Astrocyte of the cerebellum (primary cell): ENCODE measurements around the gene PIP5K1B.
"Not testable (repeated sequence)": the region's sequence is repeated elsewhere in the genome, so short reads cannot be mapped to it uniquely, and the experiment has no call there.

Experiments
- DNase-seq: peaks from one replicate; pipeline ENCODE4 v3.0.0-alpha.2; 2011; ENCODE audit warnings: low read depth
- H3K4me3 ChIP-seq: 2 replicates; pipeline ENCODE4 v1.5.1; 2011; ENCODE audit warnings: mild to moderate bottlenecking, low read depth, low read length, moderate library complexity
- CTCF ChIP-seq: IDR thresholded peaks from 2 replicates; pipeline ENCODE4 v1.5.1; 2012; ENCODE audit warnings: low read length, low read depth, moderate library complexity, mild to moderate bottlenecking; ENCODE audit errors: missing control alignments
- in situ Hi-C: cut with HindIII; loops from 2 replicates; pipeline ENCODE4 v1.10.0; 2017; ENCODE audit warnings: low sequenced_read_pairs

The PIP5K1B gene

GRCh38 chr9:68978501-68978900 is 273.5 kb downstream of the PIP5K1B start:
- TF ChIP-seq CTCF: no peak
- no peak for DNase-seq
- no peak overlapping the region for H3K4me3 ChIP-seq
- in situ Hi-C loops: loop anchor here (25.0 kb wide), 1 partner anchor 391 kb away; no protein-coding TSS in a partner anchor

DNA sequence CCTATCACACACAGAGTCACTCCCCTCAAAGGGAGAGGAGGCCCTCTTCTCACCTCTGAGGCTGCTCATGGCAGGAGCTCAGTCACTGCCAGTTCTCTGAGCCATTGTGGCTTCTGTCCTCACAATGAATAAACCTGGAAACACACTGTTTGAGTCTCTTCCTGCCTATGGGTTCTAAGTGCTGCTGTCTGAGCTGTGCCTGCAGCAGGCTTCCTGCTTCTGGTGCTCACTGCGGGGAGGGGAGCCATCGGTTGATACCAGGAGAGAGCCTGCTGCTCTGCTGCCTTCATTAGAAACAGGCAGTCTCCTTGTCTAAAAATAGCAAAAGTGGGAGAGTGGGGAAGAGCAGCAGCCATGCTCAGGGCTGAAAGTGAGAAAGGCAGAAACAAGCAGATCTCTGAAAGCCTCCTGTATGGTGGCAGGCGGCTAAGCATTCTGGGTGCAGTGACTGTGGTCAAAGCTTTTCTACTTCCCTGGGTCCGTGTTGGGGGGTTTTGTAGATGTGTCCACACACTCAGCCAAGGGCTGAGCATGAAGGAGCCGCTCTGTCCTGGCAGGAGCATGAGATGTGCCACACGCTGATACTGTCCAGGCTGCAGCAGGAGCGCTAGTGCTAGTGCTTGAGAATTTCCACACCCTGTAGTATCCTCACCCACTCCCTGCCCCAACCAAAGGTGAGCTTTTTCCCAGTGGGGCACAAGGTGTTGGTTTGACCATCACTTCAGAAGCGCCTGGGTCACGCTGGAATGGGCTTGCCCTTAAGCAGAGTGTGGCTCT is 274.7 kb downstream of the PIP5K1B start:
- no peak for TF ChIP-seq CTCF
- in situ Hi-C loops: loop anchor here (25.0 kb wide), 1 partner anchor 392 kb away; no protein-coding TSS in a partner anchor
- no peak for DNase-seq
- H3K4me3 ChIP-seq: no peak overlapping the region

DNA sequence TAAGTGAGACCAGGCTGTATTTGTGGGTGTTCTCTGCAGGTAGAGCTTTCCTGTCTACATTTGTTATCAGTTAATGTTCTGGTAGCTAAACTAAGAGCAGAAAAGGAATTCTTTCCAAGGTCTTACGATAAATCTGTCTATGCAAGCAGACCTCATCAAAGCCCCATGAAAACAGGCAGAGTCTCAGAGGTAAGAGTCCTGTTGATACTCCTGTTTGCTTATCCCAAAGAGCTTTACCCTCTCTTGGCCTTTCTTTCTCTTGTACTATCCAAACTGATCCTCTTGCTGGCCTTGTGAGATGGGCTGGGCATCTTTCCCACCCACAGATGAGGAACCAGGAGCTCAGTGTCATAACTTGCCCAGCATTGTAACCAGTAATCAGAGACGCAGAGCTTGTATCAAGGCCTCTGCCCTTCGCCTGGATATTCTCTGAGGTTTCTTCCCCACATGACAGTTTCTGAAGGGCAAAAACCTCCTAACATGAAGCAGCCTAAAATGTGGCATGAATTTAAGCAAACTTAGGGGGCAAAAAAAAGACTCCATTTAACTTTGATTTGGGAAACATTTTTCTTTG is 275.4 kb downstream of the PIP5K1B start:
- no peak for TF ChIP-seq CTCF
- H3K4me3 ChIP-seq: no peak overlapping the region
- in situ Hi-C loops: loop anchor here (25.0 kb wide), 1 partner anchor 393 kb away; no protein-coding TSS in a partner anchor
- no peak for DNase-seq

DNA sequence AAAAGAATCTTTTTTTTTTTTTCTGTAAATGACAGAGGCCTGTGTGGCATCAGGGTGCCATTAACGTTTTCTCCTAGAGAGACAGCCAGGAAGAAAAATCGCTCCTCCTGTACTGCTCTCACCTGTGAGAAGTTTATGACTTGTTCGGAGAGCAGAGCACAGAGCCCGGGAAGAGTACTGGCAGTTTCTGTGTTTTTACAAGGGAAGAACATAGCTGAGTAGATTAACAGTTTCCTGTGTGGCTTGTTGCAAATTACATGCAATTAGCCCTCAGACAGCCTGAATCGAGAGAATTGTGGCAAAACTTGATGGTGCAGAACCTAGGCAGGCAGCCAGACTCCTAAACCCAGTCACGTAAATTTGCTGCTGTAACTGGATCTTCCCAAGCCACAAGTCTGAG is 276.7 kb downstream of the PIP5K1B start:
- in situ Hi-C loops: loop anchor here (25.0 kb wide), 1 partner anchor 394 kb away; no protein-coding TSS in a partner anchor
- H3K4me3 ChIP-seq: no peak overlapping the region
- no peak for DNase-seq
- TF ChIP-seq CTCF: no peak

- DNase-seq: no peak
- in situ Hi-C loops: loop anchor here (25.0 kb wide), 1 partner anchor 396 kb away; no protein-coding TSS in a partner anchor
- no peak overlapping the region for H3K4me3 ChIP-seq
- no peak for TF ChIP-seq CTCF
Measured at GRCh38 chr9:68983008-68983411, 278.0 kb downstream of the PIP5K1B start.

DNA sequence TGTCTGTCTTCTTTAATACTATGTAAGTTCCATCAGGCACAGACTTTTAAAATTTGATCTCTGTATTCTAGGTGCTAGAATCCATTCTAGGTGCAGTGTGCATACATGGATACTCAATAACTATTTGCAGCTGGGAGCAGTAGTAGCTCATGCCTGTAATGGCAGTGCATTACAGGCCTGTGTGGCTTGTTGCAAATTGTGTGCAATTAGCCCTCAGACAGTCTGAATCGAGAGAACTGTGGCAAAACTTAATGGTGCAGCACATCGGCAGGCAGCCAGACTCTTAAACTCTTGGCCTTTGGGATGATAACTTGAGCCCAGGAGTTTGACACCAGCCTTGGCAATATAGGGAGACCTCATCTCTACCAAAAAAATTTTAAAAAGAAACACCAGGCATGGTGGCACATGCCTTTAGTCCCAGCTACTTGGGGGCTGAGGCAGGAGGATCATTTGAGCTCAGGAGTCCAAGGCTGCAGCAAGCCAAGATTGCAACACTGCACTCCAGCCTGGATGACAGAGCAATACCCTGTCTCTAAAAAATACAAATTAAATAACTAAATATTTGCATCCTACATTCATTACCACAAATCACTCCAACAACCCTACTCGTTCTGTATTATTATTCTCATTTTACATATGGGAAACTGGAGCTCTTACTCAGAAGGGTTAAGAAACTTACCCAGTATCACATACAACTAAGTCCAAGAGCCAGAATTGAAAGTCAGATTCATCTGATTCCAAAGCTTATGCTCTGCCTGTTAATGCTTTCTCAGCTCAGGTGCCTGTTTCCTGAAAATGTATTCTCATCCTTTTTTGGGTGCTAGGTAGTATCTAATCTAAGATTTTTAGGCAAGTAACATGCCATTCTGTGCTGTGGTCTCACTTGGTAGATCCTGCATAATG is 278.7 kb downstream of the PIP5K1B start:
- DNase-seq: no peak
- TF ChIP-seq CTCF: no peak
- in situ Hi-C loops: loop anchor here (25.0 kb wide), 1 partner anchor 396 kb away; no protein-coding TSS in a partner anchor
- no peak overlapping the region for H3K4me3 ChIP-seq

- not testable (repeated sequence) for DNase-seq, H3K4me3 ChIP-seq
- in situ Hi-C loops: loop anchor here (25.0 kb wide), 1 partner anchor 400 kb away; no protein-coding TSS in a partner anchor
Measured at GRCh38 chr9:68986949-68987348, 281.9 kb downstream of the PIP5K1B start.
